ENCODE measurements around the gene IL20. TPM values are rescaled to one million over a fixed set of nuclear protein-coding genes. Genes with fewer than 3 reads are reported as not detected.

The IL20 gene
- total and polyA plus RNA-seq, 2 of the 13 experiments (the other 11 are each of a cell fraction or from before 2014, with no cell fraction given) = 0.05 TPM; not detected in 1

DNA sequence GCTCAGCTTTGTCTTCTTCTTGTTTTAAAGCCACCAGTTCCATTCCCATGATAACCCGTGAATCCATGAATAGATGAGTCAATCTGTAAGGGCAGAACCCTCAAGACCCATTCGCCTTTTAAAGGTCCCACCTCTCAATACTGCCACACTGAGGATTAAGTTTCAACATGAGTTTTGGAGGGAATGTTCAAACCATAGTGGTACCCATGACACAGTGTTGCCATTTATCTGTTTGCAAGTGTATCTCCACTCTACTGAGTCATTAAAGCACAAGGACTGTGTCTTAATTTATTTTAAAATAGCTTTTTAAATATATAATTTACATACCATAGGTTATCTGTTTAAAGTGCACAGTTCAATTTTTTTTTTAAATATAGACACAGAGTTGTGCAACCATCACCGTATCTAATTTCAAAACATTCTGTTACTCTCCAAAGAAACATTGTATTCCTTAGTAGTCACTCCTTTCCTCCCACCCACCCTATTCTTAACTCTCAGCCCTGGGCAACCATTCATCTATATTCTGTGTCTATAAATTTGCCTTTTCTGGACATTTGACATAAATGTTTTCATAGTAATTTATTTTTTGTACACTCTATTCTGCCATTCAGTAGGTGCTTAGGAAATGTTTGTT is 27.0 kb downstream of the IL20 start (continued):
- no peak for TF ChIP-seq PRDM15 (CRISPR knock-in tag; IDR thresholded peaks at IDR 0.05)

DNA sequence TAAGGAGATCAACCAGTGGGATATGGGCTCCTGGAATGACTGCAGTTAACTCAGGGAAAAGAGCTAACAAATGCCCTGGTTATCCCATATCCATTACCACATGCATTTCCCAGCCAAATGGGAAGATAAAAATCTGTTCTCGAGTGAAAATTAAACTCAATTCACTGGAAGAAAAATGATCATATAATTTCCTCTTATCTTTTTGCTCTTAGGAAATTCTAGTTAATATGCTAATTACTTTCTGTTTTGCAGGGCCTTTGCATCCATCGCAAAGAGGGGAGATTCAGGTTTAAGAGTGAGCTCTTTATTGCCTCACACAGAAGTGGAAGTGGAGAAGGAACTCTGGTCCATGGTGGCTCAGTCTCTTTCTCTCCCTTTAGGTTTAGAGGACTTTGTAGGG is 28.0 kb downstream of the IL20 start:
- no peak for FAIRE-seq
- in situ Hi-C loops (cut with HindIII; ENCODE audit: extremely low pct_ligation_motif_present, low pct_unique_long_range_greater_than_20kb) (no loop called here), intact Hi-C loops (cut with micrococcal nuclease; ENCODE audit: unreplicated experiment) (no loop called here)
- POLR2A ChIA-PET = no interaction called here
- CTCF ChIA-PET (ENCODE audit: low intra/inter-chr PET ratio, low total read pairs) = no interaction called here
- no peak for ATAC-seq
- Histone ChIP-seq H3K4me1 (ENCODE audit: insufficient read depth, low read length) (no peaks in the 10 kb centered on the region), H2AFZ (ENCODE audit: low read length) (no peak overlapping the region), H3K79me2 (ENCODE audit: insufficient read depth, low read length) (no peaks in the 10 kb centered on the region), H3K27ac (ENCODE audit: extremely low read length, insufficient read depth, low read length) (no peak overlapping the region), H3K9ac (ENCODE audit: insufficient read depth, low read depth, low read length) (no peak overlapping the region), H3K4me3 (replicated peaks in 1 of 3; ENCODE audit: insufficient read depth in 1 of 3, low read depth in 2 of 3, low read length in 3 of 3) (no peak overlapping the region), H3K36me3 (replicated peaks in 1 of 2; ENCODE audit: control insufficient read depth in 1 of 2, insufficient read depth in 2 of 2, low read length in 2 of 2) (no peaks in the 10 kb centered on the region), H3K4me2 (ENCODE audit: low read depth, low read length) (no peak overlapping the region), H3K9me3 (ENCODE audit: low read length) (no peaks in the 10 kb centered on the region), H4K20me1 (ENCODE audit: insufficient read depth, low read length) (no peaks in the 10 kb centered on the region), H3K27me3 (ENCODE audit: control insufficient read depth in 1 of 2, insufficient read depth in 2 of 2, low read length in 2 of 2) (peaks cover 1 to 58% of the 10 kb centered on the region in 2 experiments; a peak in 4 of 5 replicates)
- BruUV-seq (replicated peaks) = no TSS peak
- 2% methylated on average over 2 of the region's 2 CpGs for WGBS (ENCODE audit: low lambda C conversion rate)
- no peak for DNase-seq (ENCODE audit: low spot score)
- TF ChIP-seq RCOR2 (CRISPR knock-in tag; IDR thresholded peaks at IDR 0.05) (no peak), NR0B2 (CRISPR knock-in tag; IDR thresholded peaks at IDR 0.05) (no peak), ZNF605 (CRISPR knock-in tag; IDR thresholded peaks at IDR 0.05) (no peak), ZNF557 (CRISPR knock-in tag; IDR thresholded peaks at IDR 0.05) (no peak), ZNF484 (CRISPR knock-in tag; IDR thresholded peaks at IDR 0.05; ENCODE audit: borderline replicate concordance, low read depth) (no peak), ZNF33A (CRISPR knock-in tag; IDR thresholded peaks at IDR 0.05; ENCODE audit: borderline replicate concordance) (no peak), SALL2 (CRISPR knock-in tag; IDR thresholded peaks at IDR 0.05) (no peak), ZFX (CRISPR knock-in tag; IDR thresholded peaks at IDR 0.05; ENCODE audit: low read depth) (no peak), SSRP1 (CRISPR knock-in tag; IDR thresholded peaks at IDR 0.05) (no peak), RXRA (CRISPR knock-in tag; IDR thresholded peaks at IDR 0.05) (no peak), ZNF136 (CRISPR knock-in tag; IDR thresholded peaks at IDR 0.05; ENCODE audit: low read depth) (no peak)
- TF ChIP-seq, protein P1, sequence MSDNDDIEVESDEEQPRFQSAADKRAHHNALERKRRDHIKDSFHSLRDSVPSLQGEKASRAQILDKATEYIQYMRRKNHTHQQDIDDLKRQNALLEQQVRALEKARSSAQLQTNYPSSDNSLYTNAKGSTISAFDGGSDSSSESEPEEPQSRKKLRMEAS (IDR thresholded peaks at IDR 0.05) = no peak
- TF ChIP-seq, protein P2, sequence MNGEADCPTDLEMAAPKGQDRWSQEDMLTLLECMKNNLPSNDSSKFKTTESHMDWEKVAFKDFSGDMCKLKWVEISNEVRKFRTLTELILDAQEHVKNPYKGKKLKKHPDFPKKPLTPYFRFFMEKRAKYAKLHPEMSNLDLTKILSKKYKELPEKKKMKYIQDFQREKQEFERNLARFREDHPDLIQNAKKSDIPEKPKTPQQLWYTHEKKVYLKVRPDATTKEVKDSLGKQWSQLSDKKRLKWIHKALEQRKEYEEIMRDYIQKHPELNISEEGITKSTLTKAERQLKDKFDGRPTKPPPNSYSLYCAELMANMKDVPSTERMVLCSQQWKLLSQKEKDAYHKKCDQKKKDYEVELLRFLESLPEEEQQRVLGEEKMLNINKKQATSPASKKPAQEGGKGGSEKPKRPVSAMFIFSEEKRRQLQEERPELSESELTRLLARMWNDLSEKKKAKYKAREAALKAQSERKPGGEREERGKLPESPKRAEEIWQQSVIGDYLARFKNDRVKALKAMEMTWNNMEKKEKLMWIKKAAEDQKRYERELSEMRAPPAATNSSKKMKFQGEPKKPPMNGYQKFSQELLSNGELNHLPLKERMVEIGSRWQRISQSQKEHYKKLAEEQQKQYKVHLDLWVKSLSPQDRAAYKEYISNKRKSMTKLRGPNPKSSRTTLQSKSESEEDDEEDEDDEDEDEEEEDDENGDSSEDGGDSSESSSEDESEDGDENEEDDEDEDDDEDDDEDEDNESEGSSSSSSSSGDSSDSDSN (CRISPR knock-in tag; IDR thresholded peaks at IDR 0.05) = no peak
